HG02973 (cell line): ENCODE measurements around the gene TMPRSS2.

Experiments used
- ATAC-seq: cut with Tn5 transposase; IDR thresholded peaks from one replicate; pipeline ENCODE4 v1.9.1; 2021; ENCODE audit warnings: moderate library complexity; ENCODE audit not compliant: unreplicated experiment

TMPRSS2 gene

DNA sequence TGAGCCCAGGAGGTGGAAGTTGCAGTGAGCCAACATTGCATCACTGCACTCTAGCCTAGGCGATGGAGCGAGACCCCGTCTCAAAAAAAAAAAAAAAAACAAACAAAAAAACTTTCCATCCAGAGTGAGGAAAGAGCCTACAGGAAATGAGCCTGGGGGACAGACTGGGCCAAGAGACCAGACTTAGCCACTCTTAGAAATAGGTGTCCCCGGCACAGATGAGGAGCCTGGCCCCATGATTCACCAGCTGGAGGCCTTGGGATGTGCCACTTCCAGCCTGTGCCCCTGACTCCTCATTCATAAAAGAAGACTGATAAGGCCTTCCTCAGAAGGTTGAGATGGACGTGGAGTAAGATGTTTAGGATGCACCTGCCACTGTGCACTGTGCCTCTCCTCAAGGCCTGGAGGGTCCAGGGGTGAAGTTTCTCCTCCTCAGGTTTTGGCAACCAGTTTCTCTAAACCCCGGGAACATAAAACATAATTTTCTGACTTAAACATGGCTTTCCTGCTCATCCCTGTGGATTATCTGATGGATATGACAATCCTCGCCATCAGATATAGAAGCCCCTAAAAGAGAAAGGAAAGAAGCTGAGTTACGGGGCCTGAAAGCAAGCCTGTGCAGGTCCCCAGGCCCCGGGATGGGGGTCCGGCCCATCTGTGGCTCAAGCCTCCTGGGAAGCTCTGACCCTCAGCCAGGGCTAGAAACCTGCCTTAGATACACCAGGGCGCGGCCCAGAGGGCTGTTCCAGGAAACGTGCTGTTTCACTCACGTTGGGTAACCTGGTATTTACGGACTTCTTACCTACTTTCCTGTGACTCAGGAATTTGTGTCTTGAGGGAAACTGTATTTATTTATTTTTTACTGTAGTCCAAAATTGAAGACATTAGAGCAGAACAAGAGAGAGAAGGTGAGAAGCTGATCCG lies 55.9 kb downstream of the TMPRSS2 start:
- no peak for ATAC-seq

DNA sequence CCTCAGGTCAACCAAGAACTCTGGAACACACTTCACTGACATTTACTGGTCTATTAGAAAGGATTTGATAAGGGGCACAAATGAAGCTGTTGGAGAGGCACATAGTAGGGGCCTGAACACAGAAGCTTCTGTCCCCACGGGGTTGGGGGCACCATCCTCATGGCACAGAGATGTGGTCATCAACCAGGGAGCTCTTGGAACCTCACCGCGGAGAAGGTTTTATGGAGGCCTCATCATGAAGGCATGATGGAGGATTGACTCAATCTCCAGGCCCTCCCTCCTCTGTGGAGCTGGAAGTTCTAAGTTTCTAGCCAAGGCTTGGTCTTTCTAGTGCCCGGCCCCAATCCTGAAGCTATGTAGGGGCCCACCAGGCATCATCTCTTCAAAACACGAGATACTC lies 58.3 kb downstream of the TMPRSS2 start:
- ATAC-seq = no peak

DNA sequence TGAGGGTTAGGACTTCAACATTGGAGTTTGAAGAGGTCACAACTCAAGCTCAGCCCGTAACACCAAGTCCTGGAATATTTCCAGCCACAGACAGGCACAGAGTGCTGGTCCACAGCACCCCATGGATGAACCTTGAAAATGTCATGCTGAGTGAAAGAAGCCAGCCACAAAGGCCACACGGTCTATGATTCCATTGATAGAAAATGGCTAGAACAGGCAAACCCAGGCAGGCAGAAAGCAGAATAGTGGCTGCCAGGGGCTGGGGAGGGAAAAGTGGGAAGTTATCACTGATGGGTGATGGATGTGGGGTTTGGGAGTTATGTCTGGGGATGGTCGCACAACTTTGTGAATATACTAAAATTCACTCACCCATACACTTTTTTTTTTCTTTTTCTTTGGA lies 60.6 kb downstream of the TMPRSS2 start:
- no peak for ATAC-seq

DNA sequence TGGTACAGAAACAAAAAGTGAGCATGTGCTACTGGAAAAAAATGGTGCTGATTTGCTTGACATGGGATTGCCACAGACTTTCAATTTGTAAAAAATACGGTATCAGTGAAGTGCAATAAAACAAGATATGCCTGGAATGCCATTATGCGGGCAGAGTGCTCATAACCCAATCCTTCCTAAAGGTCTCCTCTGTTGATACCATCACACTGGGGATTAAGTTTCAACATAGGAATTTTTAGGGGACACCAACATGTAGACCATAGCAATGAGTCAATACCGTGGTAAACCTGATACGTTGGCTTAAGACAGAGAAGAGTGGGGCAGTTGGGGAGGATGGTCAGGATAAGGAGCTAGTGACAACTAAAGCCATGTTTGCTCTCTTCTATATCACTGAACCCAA lies 61.4 kb downstream of the TMPRSS2 start:
- ATAC-seq = no peak

DNA sequence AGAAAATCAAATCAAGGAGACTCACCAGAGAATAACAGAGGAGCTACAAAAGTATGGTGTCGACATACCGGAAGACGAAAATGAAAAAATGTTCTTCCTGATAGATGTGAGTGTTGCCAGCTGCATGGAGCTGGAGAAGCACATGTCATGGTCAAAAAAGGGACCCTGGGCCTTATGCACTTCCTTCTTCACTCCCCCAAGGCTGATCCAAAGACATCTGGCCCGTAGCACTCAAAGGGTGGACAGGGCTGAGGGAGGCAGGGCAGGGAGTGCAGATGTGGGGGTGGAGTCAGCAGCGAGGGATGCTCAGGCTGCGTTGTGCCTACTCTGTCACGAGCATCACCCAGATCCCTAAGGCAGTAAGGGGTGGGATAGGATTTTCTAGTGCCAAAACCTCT lies 62.5 kb downstream of the TMPRSS2 start:
- ATAC-seq = no peak

DNA sequence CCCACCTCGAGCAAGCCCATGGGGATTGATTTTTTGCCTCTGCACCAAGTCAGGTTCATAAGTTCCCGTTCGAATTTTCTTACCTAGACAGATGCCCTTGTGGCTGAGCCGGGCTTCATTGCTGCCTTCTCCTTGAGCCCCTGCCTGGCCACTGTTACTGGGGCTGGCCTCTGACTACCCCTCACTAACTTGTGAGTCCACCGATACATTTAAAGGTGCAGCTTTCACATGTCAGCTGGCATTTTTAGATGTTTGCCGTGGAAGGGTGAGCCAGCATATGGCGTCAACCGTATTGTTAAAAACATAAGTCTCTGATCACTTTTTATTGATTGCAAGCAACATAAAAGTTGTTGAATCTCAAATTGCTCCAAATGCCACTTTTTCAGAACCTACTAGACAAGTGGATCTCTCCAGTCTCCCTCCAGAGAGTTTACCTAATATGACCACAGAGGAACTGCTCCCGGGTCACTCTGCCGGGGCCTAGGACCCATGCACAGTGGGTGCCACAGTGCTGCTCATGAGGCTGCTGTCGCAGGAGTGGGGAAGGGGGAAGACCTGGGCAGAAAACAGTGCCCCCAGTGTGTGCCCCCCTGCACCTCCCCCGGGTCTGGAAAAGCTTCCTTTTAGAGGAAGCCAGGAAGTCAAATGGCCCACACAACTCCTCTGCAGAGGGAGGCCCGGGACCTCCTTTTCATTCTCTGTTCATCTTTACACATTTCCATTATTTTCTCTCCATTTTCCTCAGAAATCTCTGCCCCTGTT lies 63.1 kb downstream of the TMPRSS2 start:
- ATAC-seq = no peak

DNA sequence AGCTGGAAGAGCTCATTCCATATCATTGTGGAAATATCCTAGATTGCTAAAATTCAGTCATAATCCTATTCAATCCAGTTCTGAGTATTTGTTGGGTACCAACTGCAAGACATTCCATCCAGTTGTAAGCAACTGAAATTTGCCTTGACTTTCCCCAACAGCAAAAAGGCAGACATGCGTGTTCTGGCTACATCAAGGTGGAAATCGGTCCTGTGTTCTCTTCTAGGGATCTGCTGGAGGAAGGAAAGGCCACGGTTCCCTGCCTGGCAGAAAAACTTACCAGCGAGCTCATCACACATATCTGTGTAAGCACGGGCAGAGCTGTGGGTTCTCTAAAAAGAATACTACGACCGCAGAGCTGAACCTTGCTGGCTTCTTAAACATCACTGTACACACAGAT lies 64.4 kb downstream of the TMPRSS2 start:
- no peak for ATAC-seq

DNA sequence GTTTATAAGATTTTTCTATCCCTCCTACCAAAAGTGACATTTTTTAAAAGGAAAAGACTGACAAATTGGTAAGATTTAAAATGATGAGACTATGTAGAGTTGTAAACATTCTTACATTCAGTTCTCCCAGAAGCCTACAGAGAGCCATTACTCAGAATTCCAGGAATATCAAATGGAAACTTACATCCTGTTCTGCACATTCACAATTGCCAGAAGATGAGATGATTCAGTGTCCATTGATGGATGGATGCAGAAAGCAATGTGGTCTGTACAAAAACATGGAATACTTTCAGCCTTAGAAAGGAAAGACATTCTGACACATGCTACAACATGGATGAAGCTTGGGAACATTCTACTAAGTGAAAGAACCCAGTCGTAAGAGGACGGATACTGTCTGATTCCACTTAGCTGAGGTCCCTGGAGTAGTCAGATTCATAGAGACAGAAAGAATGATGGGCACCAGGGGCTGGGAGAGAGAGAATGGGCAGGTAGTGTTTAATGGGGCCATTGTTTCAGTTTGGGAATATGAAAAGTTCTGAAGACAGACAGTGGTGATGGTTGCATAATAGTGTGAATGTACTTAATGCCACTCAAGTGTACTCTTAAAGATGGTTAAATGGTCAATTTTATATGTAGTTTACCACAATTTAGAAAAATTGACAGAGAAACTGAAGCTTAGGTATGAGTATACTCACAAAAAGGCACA lies 65.3 kb downstream of the TMPRSS2 start:
- ATAC-seq = no peak

DNA sequence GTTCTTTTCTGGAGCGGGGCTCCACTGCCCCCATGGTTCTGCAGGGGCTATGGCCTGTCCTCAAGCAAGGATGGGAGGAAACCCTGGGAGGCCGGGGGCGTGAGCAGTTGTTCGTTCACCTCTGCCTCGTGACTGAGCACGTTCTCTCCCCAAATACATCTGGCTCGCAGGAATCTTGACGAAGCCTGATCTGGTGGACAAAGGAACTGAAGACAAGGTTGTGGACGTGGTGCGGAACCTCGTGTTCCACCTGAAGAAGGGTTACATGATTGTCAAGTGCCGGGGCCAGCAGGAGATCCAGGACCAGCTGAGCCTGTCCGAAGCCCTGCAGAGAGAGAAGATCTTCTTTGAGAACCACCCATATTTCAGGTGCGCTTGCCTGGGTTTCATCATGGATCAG lies 66.4 kb downstream of the TMPRSS2 start:
- no peak for ATAC-seq

DNA sequence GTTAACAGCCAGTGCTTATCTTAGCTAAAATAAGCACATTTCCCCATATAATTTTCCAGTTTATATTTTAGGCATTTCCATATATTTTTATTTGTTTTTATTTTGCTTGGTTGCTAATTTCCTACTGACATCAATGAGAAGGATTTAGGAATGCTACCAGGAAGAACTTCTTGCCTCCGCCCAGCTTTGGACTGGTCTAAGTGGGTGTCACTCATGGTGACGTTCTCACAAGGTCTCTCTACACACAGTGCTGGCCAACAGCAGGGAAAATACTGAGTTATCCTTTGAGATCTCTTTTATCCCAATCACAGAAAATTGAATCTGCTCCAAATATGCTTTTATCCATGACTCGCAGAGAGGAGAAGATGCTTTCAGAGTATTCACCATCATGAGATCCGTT lies 68.7 kb downstream of the TMPRSS2 start:
- no peak for ATAC-seq

DNA sequence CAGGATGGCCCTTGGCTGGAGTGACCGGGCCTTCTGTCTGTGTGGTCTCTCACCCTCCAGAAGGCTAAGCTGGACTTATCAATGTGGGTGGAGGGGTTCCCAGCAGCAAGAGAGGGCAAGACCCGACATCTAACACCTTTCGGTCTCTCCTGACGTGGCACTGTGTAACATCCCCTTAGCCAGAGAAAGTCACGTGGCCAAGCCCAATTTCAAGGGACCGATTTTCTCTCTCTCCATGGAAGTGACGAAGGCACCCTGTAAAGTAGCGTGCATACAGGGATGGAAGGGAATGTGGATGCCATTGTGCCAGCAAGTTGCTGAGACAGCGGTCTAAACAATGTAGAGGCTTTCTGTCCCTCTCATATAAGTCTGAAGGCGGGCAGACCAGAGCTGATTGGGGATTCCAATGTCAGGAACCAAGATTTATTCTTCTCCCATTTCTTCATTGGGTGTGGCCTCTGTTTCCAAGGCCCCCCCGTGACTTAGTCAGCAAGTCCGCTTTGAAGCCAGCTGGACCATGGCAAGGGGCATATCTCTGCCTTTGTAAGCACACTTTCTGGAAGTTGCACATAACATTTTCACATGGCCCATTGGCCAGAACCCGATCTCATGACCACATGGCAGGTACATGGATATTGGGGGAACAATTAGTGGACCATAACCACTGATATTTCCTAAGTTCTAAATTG lies 69.4 kb downstream of the TMPRSS2 start:
- no peak for ATAC-seq

DNA sequence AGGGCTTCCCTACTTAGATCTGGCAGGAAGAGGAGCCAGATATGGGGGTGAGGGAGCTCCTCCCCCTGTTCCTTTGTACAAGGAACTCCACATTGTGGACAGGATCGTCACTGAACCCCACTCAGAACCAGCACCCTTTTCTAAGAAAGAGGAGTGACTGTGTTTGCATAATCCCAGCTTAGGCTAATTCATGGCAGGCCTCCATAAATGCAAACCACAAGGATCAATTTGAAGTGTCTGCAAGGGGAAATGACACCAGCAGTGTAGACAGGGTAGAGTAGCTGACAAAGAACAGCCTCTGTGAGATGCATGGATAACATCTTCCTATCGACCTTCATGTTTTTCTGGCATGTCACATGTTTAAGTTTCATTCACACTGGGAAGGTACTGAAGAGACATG lies 70.2 kb downstream of the TMPRSS2 start:
- ATAC-seq = no peak

DNA sequence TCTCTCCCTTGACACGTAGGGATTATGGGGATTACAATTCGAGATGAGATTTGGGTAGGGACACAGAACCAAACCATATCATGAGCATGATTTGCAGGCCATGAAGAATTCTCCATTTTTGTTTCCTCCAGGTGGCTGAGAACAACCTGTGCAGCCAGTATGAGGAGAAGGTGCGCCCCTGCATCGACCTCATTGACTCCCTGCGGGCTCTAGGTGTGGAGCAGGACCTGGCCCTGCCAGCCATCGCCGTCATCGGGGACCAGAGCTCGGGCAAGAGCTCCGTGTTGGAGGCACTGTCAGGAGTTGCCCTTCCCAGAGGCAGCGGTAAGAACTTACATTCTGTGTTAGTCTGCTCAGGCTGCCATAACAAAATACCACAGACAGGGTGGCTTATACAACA lies 72.3 kb downstream of the TMPRSS2 start:
- no peak for ATAC-seq

DNA sequence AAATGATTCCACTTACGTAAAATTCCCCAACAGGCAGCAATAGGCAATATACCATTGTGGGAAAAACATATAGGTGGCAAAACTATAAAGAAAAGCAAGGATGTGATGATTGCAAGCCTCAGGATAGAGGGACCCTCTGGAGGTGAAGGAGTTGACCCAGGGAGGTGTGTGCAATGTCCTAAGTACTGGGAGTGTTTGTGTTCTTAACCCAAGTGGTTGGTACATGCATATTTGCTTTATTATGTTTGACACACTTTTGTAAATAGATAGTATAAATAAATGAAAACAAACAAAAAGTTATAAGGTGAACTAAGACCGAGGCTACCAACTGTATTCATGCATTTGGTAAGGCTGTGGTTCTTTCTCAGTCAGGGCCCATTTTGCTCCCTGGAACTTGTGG lies 74.4 kb downstream of the TMPRSS2 start:
- ATAC-seq = no peak

DNA sequence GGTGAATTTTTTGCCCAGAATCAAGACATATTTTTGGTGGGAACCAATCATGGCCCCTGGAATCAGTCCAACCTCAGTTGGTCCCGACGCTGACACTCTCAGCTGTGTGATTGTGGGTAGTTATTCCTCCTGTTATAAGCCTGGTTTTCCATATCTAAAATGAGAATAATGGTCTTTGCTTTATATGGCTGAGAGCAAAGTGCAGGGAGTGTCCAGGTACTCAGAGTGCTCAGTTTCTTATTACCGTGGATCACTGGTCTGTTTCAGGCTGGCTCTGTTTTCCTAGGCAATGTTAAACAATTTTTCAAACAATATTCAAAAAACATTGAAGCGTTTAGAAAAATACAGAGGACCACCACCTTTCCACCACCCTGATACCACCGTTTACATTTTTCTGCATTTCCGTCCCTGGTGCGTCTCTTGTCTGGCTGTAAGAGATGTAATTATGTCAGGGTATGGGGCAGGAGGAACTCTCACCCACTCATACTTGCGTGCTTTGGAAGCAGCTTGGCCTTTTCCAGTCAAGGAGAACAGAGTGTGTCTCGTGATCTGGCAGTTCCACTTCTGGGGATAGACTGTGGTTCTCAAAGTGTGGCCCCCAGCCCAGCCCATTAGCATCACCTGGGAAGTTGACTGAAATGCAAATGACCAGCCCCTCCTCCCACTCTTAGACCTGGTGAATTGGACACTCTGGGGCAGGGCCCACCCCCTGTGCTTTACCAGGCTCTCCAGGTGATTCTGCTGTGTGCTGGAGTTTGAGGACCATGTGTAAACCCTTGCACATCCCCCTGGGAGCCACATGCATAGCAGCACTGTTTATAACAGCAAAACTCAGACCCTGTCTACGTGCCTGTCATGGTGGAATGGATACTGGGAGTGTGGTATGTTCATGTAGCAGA lies 75.1 kb downstream of the TMPRSS2 start:
- ATAC-seq = no peak

DNA sequence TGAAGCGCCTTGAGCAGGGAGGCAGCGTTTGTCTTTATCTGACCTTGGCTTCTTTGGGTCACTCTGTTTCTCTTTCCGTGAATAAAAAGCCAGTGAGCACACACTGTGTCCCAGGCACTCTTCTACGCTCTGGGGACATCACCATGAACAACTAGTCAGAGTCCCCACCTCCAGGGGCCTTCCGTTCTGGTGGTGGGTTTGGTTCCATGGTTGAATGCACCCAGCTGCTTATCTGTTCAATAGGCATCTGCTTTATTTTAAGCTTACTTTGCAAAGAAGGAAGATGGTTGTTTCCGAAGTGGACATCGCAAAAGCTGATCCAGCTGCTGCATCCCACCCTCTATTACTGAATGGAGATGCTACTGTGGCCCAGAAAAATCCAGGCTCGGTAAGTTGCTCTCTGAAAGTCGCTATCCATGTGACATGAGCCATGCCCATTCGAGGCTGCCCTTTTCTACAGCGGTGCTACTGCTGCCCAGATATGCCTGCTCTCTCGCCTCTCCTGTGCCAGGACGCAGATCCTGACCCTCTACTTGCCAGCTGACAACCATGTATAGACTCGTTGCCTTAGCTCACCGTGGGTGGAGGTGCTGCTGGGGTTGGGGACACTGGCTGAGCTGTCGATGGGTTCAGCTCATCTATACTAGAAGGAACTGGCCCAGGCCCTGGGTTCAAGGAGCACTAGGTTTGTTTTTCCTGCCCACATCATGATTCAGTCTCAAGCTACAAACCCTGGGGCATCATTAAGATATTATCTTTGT lies 76.0 kb downstream of the TMPRSS2 start:
- ATAC-seq = peak; percentile 84

DNA sequence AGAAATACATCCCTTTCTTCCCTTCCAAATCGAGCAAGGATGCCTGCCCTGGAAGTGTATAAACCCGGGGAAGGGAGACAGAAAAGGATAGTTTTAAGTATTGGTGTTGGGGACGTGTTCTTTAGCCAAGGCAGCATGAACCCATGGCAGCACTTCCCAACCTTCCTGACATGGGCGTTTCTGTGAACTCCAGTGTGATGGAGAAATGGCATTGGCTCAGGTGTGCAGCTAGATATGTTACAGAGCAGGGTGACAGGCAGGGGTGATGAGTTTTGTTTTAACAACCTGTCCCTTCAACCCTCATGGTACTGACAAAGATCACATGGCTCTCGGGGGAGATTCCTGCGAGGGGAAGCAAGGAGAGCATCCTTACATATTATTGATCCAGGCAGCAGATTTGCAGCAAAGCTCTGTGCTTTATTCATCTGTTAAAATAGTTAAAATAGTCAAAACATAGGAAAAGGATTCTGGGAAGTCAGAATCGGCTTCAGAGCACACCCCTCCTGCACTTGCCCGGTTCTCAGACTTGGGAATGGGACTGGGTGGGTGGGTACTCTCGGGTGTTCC lies 78.0 kb downstream of the TMPRSS2 start:
- ATAC-seq = no peak

DNA sequence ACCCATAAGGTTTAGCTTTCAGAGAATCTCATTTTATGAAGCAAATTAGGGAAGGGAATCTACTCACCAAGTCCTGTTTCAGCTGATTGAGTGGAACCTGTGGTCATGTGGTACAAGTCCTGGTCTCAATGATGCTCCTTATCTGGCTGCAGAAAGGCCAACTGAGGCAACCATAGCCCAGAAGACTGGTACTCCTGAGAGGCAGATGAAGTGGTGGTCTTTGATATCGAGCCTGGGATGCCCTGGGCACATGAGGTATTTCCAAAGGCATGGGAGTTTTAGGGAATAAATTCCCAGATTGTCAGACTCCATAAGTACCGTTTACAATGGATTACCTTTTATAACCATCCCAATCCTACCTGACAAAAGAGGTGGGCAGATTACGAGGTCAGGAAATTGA lies 78.7 kb downstream of the TMPRSS2 start:
- ATAC-seq = no peak

DNA sequence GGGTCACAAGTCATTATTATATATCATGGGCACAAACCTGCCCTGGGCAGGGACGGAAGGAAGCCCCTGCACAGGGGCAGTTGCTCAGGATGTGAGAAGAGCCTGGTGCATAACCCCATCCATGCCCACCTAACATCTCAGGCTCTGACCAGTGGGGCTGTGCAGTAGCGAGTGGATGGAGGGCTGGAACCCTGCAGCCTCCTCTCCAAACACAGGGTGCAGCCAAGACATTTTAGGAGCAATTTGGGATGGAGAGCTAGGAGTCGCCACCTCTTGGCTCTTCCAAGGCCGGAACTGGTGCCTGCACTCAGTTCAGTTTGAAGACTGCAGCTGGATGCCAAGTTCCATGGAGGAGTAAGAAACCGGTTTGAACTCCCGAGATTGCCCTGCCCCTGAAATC lies 79.1 kb downstream of the TMPRSS2 start:
- no peak for ATAC-seq
